ACHN (cell line): ENCODE measurements around the gene NSMF.

ENCODE experiments used
- DNase-seq: peaks from one replicate; pipeline ENCODE4 v3.0.0-alpha.2; 2015
- in situ Hi-C: cut with HindIII; loops from 2 replicates; pipeline ENCODE4 v1.10.0; 2017; ENCODE audit warnings: low sequenced_read_pairs, low pct_ligation_motif_present, low pct_unique_long_range_greater_than_20kb

NSMF gene

DNA sequence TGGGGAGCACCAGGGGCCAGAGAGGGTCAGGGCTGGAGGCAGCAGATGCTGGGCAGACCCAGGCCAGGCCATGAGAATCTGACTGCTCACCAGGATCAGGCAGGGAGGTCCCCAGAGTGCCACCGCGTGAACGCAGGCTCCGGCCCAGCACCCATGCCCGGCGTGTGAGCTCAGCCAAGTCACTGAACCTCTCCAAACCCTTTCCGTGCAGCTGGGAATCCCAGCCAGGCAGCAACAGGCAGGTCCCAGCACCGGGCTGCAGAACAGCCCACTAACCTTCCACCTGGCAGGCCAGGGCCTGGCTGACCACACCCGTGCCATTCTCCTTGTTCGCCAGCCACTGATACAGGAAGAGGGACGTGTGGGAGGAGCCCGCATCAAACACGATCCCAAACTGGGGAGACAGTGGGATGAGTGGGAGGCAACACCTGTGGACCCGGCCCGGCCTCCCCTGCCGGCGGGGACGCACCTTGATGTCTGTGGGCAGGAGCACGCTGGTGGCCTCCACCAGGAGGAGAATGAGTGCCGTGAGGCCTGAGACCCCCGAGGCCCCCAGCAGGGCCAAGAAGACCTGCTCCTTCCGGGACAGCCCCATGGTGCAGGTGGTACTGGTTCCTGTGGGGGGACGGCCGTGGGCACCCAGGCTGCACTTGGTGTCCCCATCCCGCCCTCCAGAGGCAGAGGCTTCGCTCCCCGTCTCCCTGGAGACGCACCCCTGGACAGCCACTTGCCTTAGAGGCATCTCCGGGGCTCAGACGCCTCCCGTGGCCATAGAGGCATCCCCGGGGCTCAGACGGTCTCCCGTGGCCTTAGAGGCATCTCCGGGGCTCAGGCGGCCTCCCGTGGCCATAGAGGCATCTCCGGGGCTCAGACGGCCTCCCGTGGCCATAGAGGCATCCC, 21.2 kb downstream of the NSMF start:
- peak; percentile 21 for DNase-seq
- in situ Hi-C loops: no loop called here

DNA sequence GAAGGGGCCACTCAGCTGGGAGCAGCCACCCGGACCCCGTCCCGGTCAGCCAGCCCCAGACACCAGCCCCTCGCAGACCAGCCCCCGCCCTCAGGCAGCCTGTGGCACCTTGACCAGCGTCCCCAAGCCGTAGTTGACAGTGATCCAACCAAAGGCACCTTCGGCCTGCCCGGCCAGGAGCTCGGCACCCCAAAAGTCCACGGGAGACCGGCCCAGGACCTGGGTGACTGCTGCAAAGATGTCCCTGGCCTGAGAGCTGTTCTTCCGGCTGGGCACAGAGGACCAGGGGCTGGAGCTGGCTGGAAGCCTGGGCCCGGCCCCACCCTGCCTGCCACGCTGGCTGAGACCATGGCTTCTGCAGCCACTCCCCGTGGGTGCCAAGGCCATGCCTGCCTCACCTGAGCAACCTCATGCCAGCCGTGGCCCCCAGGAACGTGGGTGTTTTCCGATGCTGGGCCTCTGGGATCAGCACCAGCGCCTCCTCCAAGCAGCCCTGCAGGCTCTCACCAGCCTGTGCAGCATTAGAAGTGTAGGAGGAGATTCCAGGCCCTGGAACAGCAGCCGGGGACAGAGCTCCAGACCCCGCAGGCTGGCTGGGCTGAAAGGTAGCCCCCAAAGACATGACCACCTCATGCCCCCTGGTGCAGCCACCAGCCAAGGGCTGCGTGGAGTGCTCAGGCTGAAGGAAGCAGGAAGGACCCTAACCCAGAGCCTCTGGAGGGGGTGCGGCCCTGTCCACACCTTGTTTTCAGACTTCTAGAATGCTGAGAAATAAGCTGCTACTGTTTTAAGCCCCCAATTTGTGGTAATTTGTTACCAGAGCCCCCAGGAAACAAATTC, 22.2 kb downstream of the NSMF start:
- in situ Hi-C loops: no loop called here

DNA sequence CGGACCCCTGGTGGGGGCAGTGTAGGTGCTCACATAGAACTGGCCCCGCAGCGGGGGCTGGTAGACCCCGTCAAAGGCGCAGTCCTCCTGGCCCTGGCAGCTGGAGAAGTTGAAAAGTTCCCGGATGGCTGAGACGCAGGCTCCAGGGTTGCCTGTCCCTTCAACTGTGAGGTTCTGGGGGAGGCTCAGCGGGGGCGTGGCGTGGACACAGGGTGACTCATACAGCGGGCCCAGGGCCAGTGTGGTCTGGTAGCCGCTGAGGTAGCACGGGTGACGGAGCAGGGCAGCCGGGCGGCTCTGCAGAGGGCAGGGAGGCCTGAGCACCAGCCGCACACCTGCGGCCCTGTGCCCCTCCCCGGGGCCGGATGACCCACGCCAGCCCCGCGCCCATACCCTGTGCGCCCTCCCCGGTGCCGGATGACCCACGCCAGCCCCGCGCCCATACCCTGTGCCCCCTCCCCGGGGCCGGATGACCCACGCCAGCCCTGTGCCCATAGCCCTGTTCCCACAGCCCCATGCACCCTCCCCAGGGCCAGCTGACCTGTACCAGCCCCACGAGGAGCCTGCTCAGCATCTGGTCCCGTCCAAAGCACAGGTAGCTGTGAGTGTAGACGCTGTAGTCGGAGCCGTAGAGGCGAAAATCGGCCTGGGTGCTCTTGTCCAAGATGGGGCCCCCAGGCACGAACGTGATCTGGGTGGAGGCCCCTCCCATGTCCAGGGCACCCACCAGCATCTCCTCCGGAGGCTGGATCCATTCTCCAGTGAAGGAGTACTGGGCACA, 23.0 kb downstream of the NSMF start:
- in situ Hi-C loops: no loop called here
- peak; percentile 91 for DNase-seq

More for the DNA sequence above, 22.2 kb downstream of the NSMF start:
- DNase-seq: no peak

DNA sequence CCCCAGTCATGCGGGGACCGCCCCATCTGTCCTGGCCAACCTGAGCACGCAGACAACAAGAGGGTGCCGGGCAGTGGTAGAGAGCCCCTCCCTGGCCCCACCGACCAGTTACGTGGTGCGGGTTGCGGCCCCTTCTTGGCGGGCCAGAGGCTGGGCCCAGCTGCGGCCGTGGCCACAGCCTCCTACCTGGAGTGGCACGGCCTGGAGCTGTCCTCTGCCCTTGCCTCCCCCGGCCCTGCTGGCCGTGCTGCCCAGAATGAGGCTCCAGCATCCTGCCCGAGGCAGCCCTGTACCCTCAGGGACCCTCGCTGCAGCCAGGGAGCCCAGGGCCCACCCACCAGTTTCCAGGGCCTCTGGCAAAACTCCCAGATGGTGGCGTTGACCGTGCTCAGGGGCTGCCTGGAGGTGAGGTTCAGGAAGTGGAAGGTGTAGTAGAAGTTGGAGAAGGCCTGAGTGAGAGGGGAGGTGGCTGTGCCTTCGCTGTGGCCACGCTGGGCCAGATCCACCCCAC, 23.7 kb downstream of the NSMF start:
- DNase-seq: no peak
- in situ Hi-C loops: no loop called here

DNA sequence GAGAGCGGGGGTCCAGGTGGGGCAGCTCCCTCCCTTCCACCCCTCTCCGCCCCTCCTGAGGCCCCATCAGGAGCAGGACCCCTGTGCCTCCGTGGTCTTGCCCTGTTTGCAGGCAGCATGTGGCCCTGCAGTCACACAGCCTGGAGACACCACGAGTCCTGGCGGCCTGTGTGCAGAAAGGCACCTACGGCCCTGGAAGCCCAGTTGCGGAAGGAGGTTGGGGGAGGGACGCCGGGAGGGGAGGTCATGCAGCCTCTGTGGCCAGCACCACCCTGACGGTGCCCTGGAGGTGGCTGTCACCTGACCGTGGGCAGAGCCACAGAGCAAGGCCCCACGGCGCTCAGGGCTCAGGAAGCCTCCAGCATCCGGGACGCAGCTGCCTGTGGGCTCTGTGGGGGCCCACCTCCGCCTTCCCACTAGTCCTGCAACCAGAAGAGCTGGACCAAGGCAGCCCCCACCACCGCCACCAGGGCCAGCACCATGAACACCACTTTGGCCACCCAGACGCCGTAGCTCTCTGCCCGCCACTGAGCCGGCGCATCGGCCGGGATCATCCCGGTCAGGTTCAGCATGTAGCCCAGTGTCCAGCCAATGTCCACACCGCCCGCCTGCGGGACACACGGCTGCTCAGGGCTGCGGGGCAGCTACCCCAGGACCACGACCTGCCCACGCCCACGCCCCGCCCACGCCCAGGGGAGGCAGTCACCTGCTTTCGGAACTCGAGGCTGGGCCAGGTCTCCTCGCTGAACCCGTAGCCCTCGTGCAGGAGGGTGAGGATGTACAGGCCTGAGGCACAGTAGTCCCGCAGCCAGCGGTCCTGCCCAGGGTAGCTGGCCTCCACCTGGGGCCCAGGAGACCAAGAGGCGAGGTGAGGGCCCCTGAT, 24.4 kb downstream of the NSMF start:
- in situ Hi-C loops: no loop called here
- no peak for DNase-seq

DNA sequence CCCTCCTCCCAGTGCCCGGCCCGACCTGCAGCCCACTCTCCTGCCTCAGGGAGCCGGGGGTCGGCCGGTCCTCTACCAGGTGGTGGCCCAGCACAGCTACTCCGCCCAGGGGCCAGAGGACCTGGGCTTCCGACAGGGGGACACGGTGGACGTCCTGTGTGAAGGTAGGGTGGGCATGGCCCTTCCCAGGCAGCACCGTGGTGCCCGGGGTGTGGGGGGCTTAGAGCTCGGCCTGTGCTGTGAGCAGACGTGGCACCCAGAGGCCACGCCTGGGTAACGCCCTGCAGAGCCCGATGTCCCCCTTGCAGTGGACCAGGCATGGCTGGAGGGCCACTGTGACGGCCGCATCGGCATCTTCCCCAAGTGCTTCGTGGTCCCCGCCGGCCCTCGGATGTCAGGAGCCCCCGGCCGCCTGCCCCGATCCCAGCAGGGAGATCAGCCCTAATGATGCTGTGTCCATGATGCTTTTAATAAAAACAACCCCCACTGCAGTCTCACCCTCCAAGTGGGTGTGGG, 25.2 kb downstream of the NSMF start:
- DNase-seq: no peak
- in situ Hi-C loops: no loop called here

DNA sequence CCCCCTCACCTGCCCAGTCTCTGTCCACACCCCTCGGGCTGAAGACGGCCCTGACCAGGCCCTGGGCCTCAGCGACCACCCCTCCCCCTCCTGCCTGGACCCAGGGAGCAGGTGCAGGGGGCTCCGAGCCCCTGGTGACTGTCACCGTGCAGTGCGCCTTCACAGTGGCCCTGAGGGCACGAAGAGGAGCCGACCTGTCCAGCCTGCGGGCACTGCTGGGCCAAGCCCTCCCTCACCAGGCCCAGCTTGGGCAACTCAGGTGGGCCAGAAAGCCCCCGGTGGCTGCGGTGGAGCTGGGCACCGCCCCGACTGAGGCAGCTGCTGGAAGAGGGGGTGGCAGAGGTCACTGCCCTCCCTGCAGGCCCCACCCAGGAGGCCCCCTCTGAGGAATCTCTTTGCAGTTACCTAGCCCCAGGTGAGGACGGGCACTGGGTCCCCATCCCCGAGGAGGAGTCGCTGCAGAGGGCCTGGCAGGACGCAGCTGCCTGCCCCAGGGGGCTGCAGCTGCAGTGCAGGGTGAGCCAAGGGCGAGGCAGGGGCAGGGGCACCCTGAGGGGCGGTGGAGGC, 25.7 kb downstream of the NSMF start:
- DNase-seq: no peak
- in situ Hi-C loops: no loop called here

DNA sequence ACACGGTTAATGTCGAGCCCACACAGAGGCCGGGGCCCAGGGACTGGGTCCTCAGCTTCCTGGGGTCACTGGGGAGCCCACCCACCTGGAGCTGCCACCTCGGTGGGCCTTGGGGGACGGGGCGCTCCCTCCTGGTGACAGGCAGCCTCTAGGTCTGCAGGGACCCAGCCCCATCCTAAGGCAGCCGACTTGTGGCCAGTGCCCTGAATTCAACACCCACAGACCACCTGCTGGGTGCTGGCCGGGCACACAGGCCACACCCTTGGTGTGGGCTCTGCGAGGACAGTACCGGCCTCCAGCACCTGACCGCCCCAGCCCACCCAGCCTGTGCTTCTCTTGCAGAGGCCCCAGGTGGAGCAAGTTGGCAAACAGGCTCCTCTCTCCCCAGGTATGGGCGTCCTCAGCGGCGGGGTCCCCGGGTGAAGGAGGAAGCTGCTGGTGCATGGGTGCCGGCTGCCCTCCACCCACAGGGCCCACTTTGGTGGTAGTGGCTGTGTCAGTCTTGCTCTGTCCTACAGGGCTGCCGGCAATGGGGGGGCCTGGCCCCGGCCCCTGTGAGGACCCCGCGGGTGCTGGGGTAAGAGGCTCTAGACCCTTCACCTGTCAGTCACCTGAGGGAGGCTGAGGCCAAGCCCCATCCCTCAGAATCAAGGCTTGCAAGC, 26.3 kb downstream of the NSMF start:
- in situ Hi-C loops: no loop called here

DNA sequence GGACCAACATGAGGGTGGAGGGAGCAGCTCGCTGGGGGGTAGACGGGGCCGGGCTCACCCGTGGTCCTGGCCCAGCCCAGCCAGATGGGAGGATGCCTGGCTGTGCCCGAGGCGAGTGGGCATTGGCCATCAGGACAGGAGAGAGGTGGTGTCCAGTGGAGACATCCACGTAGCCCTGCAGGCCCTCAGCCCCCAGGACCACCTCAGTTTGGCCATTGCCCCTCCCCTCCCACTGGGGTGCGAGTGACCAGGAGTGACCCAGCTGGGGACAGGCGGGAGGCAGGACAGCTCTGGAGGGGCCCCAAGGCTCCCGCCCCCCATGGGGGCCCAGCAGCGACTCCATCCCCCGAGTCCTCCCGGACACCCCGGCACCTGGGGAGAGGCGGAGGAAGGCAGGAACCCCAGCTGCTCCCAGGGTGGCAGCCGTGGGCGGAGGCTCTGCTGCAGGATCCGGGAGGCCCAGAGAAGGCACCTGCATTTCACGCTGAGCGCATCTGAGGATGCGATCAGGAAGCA, 27.7 kb downstream of the NSMF start:
- in situ Hi-C loops: no loop called here
- DNase-seq: no peak

More for the DNA sequence above, 26.3 kb downstream of the NSMF start:
- DNase-seq: no peak

DNA sequence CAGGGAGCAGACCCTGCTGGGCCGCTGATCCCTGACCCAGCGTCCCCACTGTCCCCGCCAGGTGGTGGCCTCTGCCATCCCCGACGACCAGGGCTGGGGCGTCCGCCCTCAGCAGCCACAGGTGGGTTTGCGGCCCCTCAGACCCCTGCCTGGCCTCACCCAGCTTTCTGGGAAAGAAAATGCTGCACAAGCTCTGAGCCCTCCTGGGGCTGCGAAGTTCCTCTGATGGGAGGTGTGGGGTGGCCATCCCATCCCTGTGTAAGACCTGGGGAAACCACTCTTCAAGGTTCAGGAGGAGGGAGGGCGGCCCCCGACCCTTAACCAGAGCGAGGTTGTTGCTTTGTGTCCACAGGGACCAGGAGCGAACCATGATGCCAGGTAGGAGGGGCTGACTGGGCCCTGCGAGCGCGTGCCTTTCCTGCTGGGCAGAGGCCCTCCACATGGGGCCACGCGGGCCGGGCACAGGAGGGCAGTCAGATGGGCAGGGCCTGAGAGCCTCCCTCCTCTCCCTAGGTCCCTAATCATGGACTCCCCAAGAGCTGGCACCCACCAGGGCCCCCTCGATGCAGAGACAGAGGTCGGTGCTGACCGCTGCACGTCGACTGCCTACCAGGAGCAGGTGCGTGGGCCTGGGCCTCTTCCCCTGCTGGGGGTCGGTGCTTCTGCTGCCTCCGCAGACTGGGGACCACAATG, 28.3 kb downstream of the NSMF start:
- in situ Hi-C loops: no loop called here
- DNase-seq: no peak

DNA sequence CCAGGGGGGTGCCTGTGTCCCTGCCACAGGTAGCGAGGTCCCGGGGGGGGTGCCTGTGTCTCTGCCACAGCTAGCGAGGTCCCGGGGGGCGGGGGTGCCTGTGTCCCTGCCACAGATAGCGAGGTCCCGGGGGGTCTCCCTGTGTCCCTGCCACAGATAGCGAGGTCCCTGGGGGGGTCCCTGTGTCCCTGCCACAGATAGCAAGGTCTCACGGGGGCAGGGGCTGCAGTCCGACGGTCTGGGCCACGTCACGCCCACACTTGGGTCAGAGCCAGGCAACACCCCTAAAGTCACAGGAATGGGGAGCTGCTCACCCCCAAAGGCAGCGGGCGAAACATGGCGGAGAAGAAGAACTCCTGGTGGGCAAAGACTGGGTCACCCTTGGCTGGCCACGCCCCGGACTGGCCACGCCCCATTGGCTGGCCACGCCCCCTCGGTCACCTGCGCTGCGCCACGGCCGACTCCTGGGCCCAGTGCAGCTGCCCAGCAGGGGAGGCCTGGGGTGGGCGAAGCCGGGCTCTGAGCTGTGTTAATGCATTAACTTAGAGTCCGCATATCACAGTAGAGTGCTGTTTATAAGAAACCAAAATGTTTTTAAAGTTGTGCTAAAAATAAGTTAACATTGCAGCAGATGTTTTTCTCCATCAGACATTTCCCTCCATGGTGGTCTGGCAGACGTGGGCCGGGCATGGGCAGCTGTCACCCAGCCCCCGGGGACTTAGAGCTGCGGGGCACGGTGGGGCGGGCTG, 29.0 kb downstream of the NSMF start:
- DNase-seq: no peak

DNA sequence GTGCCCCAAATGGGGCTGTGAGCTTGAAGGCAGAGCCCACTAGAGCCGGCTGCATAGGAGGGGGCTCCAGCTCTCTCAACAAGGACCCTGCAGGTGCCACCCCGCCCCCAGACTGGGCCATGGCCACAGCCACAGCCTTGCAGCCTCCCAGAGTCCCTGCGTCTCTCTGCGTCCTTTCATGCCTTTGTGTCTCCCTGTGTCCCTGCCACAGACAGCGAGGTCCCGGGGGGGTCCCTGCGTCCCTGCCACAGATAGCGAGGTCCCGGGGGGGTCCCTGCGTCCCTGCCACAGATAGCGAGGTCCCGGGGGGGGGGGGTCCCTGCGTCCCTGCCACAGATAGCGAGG, 29.6 kb downstream of the NSMF start:
- in situ Hi-C loops: no loop called here

More for the DNA sequence above, 29.0 kb downstream of the NSMF start:
- in situ Hi-C loops: no loop called here

DNA sequence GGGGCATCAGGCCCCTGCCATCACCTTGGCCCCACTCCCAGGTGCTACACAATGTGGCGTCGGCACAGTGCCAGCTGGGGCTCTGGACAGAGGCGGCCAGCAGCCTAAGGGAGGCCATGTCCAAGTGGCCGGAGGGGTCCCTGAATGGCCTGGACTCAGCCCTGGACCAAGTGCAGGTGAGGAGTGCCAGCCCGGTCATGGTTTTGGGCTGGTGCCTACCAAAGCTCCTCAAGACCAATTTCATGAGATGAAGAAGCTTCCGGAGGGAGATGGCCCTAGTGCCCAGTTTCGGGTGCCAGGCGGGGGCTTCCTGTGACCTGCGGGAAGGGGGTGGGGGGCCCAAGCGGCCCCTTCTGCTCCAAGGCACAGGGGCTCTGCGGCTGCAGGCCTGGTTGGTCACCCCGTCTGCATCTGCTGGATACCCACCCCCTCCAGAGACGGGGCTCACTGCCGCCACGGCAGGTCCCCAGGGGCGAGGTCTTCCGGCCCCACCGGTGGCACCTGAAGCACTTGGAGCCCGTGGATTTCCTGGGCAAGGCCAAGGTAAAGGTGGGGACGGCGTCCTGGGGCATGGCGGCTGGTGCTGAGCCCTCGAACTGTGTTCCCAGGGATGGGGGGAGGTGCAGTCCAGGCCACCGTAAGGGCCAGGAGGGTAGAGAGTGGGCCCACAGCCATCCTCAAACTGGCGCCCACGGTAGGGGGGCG, 30.1 kb downstream of the NSMF start:
- DNase-seq: no peak
- in situ Hi-C loops: no loop called here

More for the DNA sequence above, 29.6 kb downstream of the NSMF start:
- no peak for DNase-seq

DNA sequence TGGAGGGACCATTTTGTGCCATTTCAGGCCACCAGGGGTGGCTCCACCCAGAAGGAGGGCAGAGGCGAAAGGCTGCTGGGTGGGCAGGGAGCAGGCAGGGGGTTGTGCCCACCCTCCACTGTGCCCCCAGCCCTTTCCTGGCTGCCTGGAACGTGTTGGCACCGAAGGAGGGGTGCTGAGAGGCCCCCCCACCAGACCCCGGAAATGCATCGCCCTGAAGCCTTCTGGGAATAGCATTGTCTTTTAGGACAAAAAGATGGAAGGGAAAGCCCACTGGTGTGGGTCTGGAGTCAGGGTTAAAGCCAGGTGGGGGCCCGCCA, 30.9 kb downstream of the NSMF start:
- no peak for DNase-seq
- in situ Hi-C loops: no loop called here
